Measurements from ENCODE around the gene YLPM1. TPM values are rescaled to one million over a fixed set of nuclear protein-coding genes. Genes with fewer than 3 reads are reported as not detected.
"Not testable (repeated sequence)": the region's sequence is repeated elsewhere in the genome, so short reads cannot be mapped to it uniquely, and the experiment has no call there.

The YLPM1 gene
- total and polyA plus RNA-seq, 2 experiments from 2014 or later, result 16.8 to 19.3 TPM

GRCh38 chr14:74754899-74755298, 8.2 kb upstream of the YLPM1 start:
- Histone ChIP-seq H3F3A (ENCODE audit: insufficient read depth) (no peaks in the 10 kb centered on the region), H3K4me2 (ENCODE audit: unreplicated experiment) (no peak overlapping the region), H3K9me3 (ENCODE audit: low read depth) (no peaks in the 10 kb centered on the region), H3K27ac (no peak overlapping the region), H3K9me2 (ENCODE audit: insufficient read depth) (no peaks in the 10 kb centered on the region), H2AFZ (no peak overlapping the region), H3K79me2 (ENCODE audit: insufficient read depth) (no peaks in the 10 kb centered on the region), H3K4me3 (no peak overlapping the region), H3K27me3 (replicated peaks; ENCODE audit: insufficient read depth) (no peaks in the 10 kb centered on the region), H4K20me1 (ENCODE audit: insufficient read depth) (no peaks in the 10 kb centered on the region), H3K36me3 (ENCODE audit: low read depth) (no peaks in the 10 kb centered on the region), H3K9ac (no peak overlapping the region), H3K4me1 (ENCODE audit: insufficient read depth) (no peaks in the 10 kb centered on the region)
- 80 to 86% methylated on average over 7 of the region's 7 CpGs for whole genome bisulfite sequencing, 2 experiments (ENCODE audit: low coverage in 1 of 2, low lambda C conversion rate in 2 of 2, missing lambda C conversion rate in 2 of 2)
- TF ChIP-seq EZH2phosphoT487 (IDR thresholded peaks at IDR 0.05; ENCODE audit: insufficient read depth, low read depth) (no peak), EZH2 (IDR thresholded peaks at IDR 0.05; ENCODE audit: insufficient read depth, poor library complexity, severe bottlenecking) (no peak)
- in situ Hi-C loops (cut with MboI), result no loop called here
- no peak for DNase-seq

GRCh38 chr14:74756326-74756725, 6.8 kb upstream of the YLPM1 start:
- Histone ChIP-seq H3K9ac (no peak overlapping the region), H3K79me2 (ENCODE audit: insufficient read depth) (no peaks in the 10 kb centered on the region), H3K4me1 (ENCODE audit: insufficient read depth) (no peaks in the 10 kb centered on the region), H3F3A (ENCODE audit: insufficient read depth) (no peaks in the 10 kb centered on the region), H3K36me3 (ENCODE audit: low read depth) (no peaks in the 10 kb centered on the region), H3K9me3 (ENCODE audit: low read depth) (no peaks in the 10 kb centered on the region), H3K9me2 (ENCODE audit: insufficient read depth) (no peaks in the 10 kb centered on the region), H3K4me3 (no peak overlapping the region), H3K4me2 (ENCODE audit: unreplicated experiment) (no peak overlapping the region), H3K27ac (no peak overlapping the region), H3K27me3 (replicated peaks; ENCODE audit: insufficient read depth) (no peaks in the 10 kb centered on the region), H2AFZ (no peak overlapping the region), H4K20me1 (ENCODE audit: insufficient read depth) (no peaks in the 10 kb centered on the region)
- in situ Hi-C loops (cut with MboI), result no loop called here
- no peak for DNase-seq
- no peak for TF ChIP-seq EZH2phosphoT487 (IDR thresholded peaks at IDR 0.05; ENCODE audit: insufficient read depth, low read depth)
- TF ChIP-seq EZH2 (IDR thresholded peaks at IDR 0.05; ENCODE audit: insufficient read depth, poor library complexity, severe bottlenecking), result no peak
- 97 to 100% methylated on average over 1 of the region's 1 CpG for WGBS, 2 experiments (ENCODE audit: low coverage in 1 of 2, low lambda C conversion rate in 2 of 2, missing lambda C conversion rate in 2 of 2)

GRCh38 chr14:74758505-74758904, 4.6 kb upstream of the YLPM1 start:
- H3K27me3 ChIP-seq (replicated peaks; ENCODE audit: insufficient read depth); H3K4me2 ChIP-seq (ENCODE audit: unreplicated experiment); H3K9me3 ChIP-seq (ENCODE audit: low read depth); H3K9ac ChIP-seq; H4K20me1 ChIP-seq (ENCODE audit: insufficient read depth); H3K36me3 ChIP-seq (ENCODE audit: low read depth); in situ Hi-C loops (cut with MboI); H3K27ac ChIP-seq; DNase-seq; H2AFZ ChIP-seq; H3K9me2 ChIP-seq (ENCODE audit: insufficient read depth); H3K4me3 ChIP-seq; H3F3A ChIP-seq (ENCODE audit: insufficient read depth); H3K4me1 ChIP-seq (ENCODE audit: insufficient read depth): not testable (repeated sequence)
- H3K79me2 ChIP-seq (ENCODE audit: insufficient read depth), result peaks cover 15% of the 10 kb centered on the region
- WGBS, 2 experiments (ENCODE audit: low coverage in 1 of 2, low lambda C conversion rate in 2 of 2, missing lambda C conversion rate in 2 of 2), result 66 to 74% methylated on average over 5 of the region's 5 CpGs

GRCh38 chr14:74763803-74764531, 851 bp downstream of the YLPM1 start:
- WGBS, 2 experiments (ENCODE audit: low coverage in 1 of 2, low lambda C conversion rate in 2 of 2, missing lambda C conversion rate in 2 of 2), result 1 to 2% methylated on average over 11 to 19 of the region's 19 CpGs

More at GRCh38 chr14:74763803-74764531, 851 bp downstream of the YLPM1 start:
- in situ Hi-C loops (cut with MboI), result no loop called here
- no peaks in the 10 kb centered on the region for H3K36me3 ChIP-seq (ENCODE audit: low read depth)
- H3K4me1 ChIP-seq (ENCODE audit: insufficient read depth), result peaks cover 26% of the 10 kb centered on the region
- peaks cover 69% of the 10 kb centered on the region for H3K79me2 ChIP-seq (ENCODE audit: insufficient read depth)
- peak overlapping the region; percentile 81 for H2AFZ ChIP-seq
- DNase-seq, result peak; percentile 76
- H3K9me2 ChIP-seq (ENCODE audit: insufficient read depth), result no peaks in the 10 kb centered on the region
- no peaks in the 10 kb centered on the region for H3K27me3 ChIP-seq (replicated peaks; ENCODE audit: insufficient read depth)
- peaks cover 5% of the 10 kb centered on the region; the same call in 1 of the 2 replicates for H3F3A ChIP-seq (ENCODE audit: insufficient read depth)
- peak overlapping the region; percentile 97 for H3K4me2 ChIP-seq (ENCODE audit: unreplicated experiment)
- H3K4me3 ChIP-seq, result peak overlapping the region; percentile 94
- H3K9me3 ChIP-seq (ENCODE audit: low read depth), result no peaks in the 10 kb centered on the region
- peak overlapping the region; percentile 95 for H3K9ac ChIP-seq
- H4K20me1 ChIP-seq (ENCODE audit: insufficient read depth), result peaks cover 15% of the 10 kb centered on the region; the same call in 1 of the 2 replicates
- no peak for TF ChIP-seq EZH2phosphoT487 (IDR thresholded peaks at IDR 0.05; ENCODE audit: insufficient read depth, low read depth)
- no peak for TF ChIP-seq EZH2 (IDR thresholded peaks at IDR 0.05; ENCODE audit: insufficient read depth, poor library complexity, severe bottlenecking)
- peak overlapping the region; percentile 90 for H3K27ac ChIP-seq

Measured in GM23248 (cell line).